Measurements from ENCODE around the gene IFITM2. TPM values are rescaled to one million over a fixed set of nuclear protein-coding genes. Genes with fewer than 3 reads are reported as not detected.

IFITM2 gene
- 142 and 147 TPM in 2 replicates for total RNA-seq

DNA sequence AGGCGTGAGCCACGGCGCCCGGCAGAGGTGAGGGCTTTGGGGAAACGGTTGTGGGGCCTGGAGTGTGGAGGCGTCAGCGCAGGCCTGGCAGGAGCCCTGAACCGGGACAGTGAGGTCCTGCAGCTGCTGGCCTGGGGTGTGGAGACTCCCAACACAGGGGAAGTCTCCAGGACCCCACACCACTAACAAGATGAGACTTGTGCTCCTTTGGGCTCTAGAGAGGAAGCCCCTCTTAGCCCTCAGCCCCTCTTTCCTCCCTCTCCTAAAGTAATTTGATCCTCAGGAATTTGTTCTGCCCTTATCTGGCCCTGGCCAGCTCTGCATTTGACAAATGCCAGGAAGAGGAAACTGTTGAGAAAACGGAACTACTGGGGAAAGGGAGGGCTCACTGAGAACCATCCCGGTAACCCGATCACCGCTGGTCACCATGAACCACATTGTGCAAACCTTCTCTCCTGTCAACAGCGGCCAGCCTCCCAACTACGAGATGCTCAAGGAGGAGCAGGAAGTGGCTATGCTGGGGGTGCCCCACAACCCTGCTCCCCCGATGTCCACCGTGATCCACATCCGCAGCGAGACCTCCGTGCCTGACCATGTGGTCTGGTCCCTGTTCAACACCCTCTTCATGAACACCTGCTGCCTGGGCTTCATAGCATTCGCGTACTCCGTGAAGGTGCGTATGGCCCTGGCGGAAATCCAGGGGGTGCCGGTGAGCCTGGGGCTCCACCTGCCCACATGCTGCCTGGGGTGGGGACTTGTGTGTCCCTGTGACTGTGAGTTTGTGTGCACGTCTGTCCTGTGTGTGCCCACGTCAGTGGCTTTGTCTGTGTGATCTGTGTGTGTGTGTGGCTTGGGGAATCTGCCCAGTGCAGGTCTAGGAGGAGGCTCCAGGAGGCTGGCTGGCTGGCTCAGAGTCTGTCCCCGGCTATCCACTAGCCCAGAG is at the start of gene IFITM2:
Gene IFITM2, plus strand, starts transcription at position 51 of the 943 bp plus-strand sequence. Its CDS starts 377 bp downstream, at position 428.

GRCh38 chr11:278001-278951 is 29.3 kb upstream of the IFITM2 start, which contains the start of gene NLRP6:
NLRP6 (plus strand) TSS chr11:278407; CDS start chr11:278570, 163 bp downstream.

DNA sequence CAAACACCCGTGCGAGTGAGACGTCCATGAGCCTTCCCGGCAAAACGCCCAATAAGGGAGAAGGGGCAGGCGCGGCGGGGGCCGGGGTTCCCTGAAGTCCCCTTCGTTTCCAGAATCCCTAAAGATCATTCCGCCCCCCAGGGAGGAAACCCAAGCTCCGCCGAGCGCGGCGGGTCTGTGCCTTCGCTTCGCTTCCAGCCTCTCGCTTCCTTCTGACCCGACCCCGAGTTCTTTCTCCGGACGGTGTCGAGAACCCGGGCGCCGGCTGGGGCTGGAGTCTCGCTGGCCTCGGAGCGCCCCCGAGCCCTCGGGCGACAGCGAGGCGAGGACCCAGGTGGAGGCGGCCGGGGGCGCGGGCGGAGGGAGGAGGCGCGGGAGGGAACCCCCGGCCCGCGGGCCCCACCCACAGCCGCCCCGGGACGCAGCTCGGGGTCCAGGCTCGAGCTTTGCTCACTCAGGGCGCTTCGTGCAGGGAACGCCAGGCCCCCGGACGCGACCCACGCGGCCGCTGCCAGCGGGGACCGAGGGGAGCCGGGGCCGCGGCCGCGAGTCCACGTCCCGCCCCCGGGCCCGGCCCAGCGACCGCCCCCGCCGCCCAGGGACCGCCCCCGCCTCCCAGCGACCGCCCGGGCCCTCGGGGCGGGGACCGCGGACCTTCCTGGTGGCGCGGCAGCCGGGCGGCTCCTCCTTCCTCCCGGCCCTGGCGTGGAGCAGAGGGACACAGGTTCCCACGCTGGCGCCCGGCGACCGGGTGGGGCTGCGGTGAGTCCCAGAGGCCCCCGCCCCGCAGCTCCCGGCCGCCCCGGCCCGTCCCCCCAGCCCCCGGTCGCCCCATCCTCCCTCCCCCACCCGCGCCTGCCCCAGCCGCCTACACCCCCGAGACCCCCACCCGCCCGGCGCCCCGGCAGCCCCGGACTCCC is 18.9 kb upstream of the IFITM2 start, which contains the start of gene PGGHG:
Gene PGGHG, plus strand, starts transcription at position 649 of the 920 bp plus-strand sequence. CDS start 691 bp downstream, outside the sequence.

GRCh38 chr11:299081-299891 is 8.3 kb upstream of the IFITM2 start, which contains the start of gene IFITM5:
IFITM5 (minus strand) TSS chr11:299526; CDS start chr11:299490, 36 bp downstream.

DNA sequence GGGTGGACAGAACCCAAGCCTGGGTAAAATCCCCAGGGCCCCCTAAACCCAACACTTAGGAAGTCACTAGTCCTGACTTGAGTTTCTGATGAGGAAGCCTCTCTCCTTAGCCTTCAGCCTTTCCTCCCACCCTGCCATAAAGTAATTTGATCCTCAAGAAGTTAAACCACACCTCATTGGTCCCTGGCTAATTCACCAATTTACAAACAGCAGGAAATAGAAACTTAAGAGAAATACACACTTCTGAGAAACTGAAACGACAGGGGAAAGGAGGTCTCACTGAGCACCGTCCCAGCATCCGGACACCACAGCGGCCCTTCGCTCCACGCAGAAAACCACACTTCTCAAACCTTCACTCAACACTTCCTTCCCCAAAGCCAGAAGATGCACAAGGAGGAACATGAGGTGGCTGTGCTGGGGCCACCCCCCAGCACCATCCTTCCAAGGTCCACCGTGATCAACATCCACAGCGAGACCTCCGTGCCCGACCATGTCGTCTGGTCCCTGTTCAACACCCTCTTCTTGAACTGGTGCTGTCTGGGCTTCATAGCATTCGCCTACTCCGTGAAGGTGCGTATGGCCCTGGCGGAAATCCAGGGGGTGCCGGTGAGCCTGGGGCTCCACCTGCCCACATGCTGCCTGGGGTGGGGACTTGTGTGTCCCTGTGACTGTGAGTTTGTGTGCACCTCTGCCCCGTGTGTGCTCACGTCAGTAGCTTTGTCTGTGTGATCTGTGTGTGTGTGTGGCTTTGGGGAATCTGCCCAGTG is 6.4 kb downstream of the IFITM2 start, which contains the start of gene IFITM1:
Gene IFITM1, plus strand, starts transcription at position 254 of the 767 bp plus-strand sequence. Its CDS starts 131 bp downstream, at position 385.

Other genes starting within 250 kb of the IFITM2 start
- gene SCGB1C1, start 114.7 kb upstream of the IFITM2 start, total RNA-seq = not detected in 2 replicates
- gene BET1L, start 100.4 kb upstream of the IFITM2 start, total RNA-seq = 44.7 and 49.1 TPM in 2 replicates
- 203 and 210 TPM in 2 replicates for gene RIC8A, start 100.1 kb upstream of the IFITM2 start, total RNA-seq
- 8.5 and 13.8 TPM in 2 replicates for gene SIRT3, start 71.5 kb upstream of the IFITM2 start, total RNA-seq
- gene PSMD13, start 70.8 kb upstream of the IFITM2 start, total RNA-seq = 205 and 224 TPM in 2 replicates
- gene NLRP6, start 29.4 kb upstream of the IFITM2 start, total RNA-seq = not detected in 2 replicates
- gene PGGHG, start 18.7 kb upstream of the IFITM2 start, total RNA-seq = 2.9 and 6.4 TPM in 2 replicates
- gene IFITM5, start 8.3 kb upstream of the IFITM2 start, total RNA-seq = not detected in 2 replicates
- 95.4 and 122 TPM in 2 replicates for gene IFITM1, start 6.2 kb downstream of the IFITM2 start, total RNA-seq
- 188 and 208 TPM in 2 replicates for gene IFITM3, start 13.0 kb downstream of the IFITM2 start, total RNA-seq
- gene B4GALNT4, start 61.7 kb downstream of the IFITM2 start, total RNA-seq = 1.2 and 2.0 TPM in 2 replicates
- gene PKP3, start 86.4 kb downstream of the IFITM2 start, total RNA-seq = 1.6 and 4.9 TPM in 2 replicates
- gene SIGIRR, start 107.2 kb downstream of the IFITM2 start, total RNA-seq = 32.9 and 45.9 TPM in 2 replicates
- gene ANO9, start 134.2 kb downstream of the IFITM2 start, total RNA-seq = not detected in 2 replicates
- gene PTDSS2, start 142.5 kb downstream of the IFITM2 start, total RNA-seq = 21.4 and 57.4 TPM in 2 replicates
- gene RNH1, start 199.4 kb downstream of the IFITM2 start, total RNA-seq = 434 and 503 TPM in 2 replicates
- 50.7 and 66.3 TPM in 2 replicates for gene HRAS, start 227.8 kb downstream of the IFITM2 start, total RNA-seq
- gene LRRC56, start 229.7 kb downstream of the IFITM2 start, total RNA-seq = 0.71 and 1.4 TPM in 2 replicates